CD4-positive, CD25-positive, alpha-beta regulatory T cell (primary cell): ENCODE results near the gene MYDGF. TPM values are rescaled to one million over a fixed set of nuclear protein-coding genes. Genes with fewer than 3 reads are reported as not detected.
"Not testable (repeated sequence)": the region's sequence is repeated elsewhere in the genome, so short reads cannot be mapped to it uniquely, and the experiment has no call there.

Experiments used
- ATAC-seq, 2 donors: fragments of 150-1000 bp; cut with Tn5 transposase; one replicate each; pipeline ENCODE4 v1.10.0; 2021; ENCODE audit warnings: low read depth in 2 of 2, moderate number of reproducible peaks in 2 of 2, moderate library complexity in 1 of 2
- DNase-seq, 3 donors: peaks; one replicate each; pipeline versions ENCODE4 v3.0.0 to v3.0.0-alpha.2; 2012 to 2022; ENCODE audit warnings: mixed read lengths in 1 of 3
- H3K27ac ChIP-seq: one replicate; pipeline ENCODE4 v1.7.0; 2013; ENCODE audit warnings: mild to moderate bottlenecking, low read length; ENCODE audit not compliant: insufficient read depth, poor library complexity, severe bottlenecking
- H3K27me3 ChIP-seq: one replicate; pipeline ENCODE4 v1.7.0; 2013; ENCODE audit warnings: low read length; ENCODE audit not compliant: control insufficient read depth, insufficient read depth
- H3K36me3 ChIP-seq: one replicate; pipeline ENCODE4 v1.7.0; 2013; ENCODE audit warnings: mild to moderate bottlenecking, low read length, moderate library complexity; ENCODE audit not compliant: control insufficient read depth, insufficient read depth
- H3K4me1 ChIP-seq: 2 replicates; pipeline ENCODE4 v1.7.0; 2013; ENCODE audit warnings: mild to moderate bottlenecking, low read length; ENCODE audit not compliant: insufficient read depth, control insufficient read depth, poor library complexity, severe bottlenecking
- H3K4me3 ChIP-seq: one replicate; pipeline ENCODE4 v1.7.0; 2013; ENCODE audit warnings: low read depth, mild to moderate bottlenecking, low read length, moderate library complexity
- H3K9me3 ChIP-seq, 2 experiments: 1 replicate in 1 of 2; 2 replicates in 1 of 2; pipeline ENCODE4 v1.7.0; 2013; ENCODE audit warnings: low read length in 2 of 2, mild to moderate bottlenecking in 1 of 2, moderate library complexity in 1 of 2; ENCODE audit not compliant: control insufficient read depth in 2 of 2
- H3K27ac Mint-ChIP-seq, 3 donors: one replicate each; pipeline ENCODE4 v1.8.0; 2020 to 2022; ENCODE audit warnings: mild to moderate bottlenecking in 3 of 3, mixed read lengths in 3 of 3, moderate library complexity in 2 of 3
- H3K27me3 Mint-ChIP-seq: one replicate; pipeline ENCODE4 v1.8.0; 2022; ENCODE audit warnings: mild to moderate bottlenecking, mixed read lengths
- H3K36me3 Mint-ChIP-seq: one replicate; pipeline ENCODE4 v1.8.0; 2020; ENCODE audit warnings: mixed read lengths
- H3K4me1 Mint-ChIP-seq, 4 donors: one replicate each; pipeline ENCODE4 v1.8.0; 2020 to 2022; ENCODE audit warnings: mixed read lengths in 4 of 4, mild to moderate bottlenecking in 1 of 4
- H3K4me3 Mint-ChIP-seq, 4 donors: one replicate each; pipeline ENCODE4 v1.8.0; 2020 to 2022; ENCODE audit warnings: mild to moderate bottlenecking in 4 of 4, mixed read lengths in 4 of 4, moderate library complexity in 3 of 4
- H3K9me3 Mint-ChIP-seq, 7 donors: one replicate each; pipeline ENCODE4 v1.8.0; 2020 to 2022; ENCODE audit warnings: mixed read lengths in 7 of 7, mild to moderate bottlenecking in 3 of 7, moderate library complexity in 2 of 7
- polyA plus RNA-seq, 4 donors: library from polyadenylated mRNA; unstranded; fragments of 300-500 nt; fragmentation: Illumina TruSeq; gene quantifications; one replicate each; pipeline ENCODE4 v1.2.3, GENCODE V29; 2021
- total RNA-seq: library from RNA; stranded (reverse); gene quantifications from one replicate; pipeline ENCODE4 v1.2.3, GENCODE V29; 2022

The MYDGF gene
- total RNA-seq (25.7 TPM), polyA plus RNA-seq (100 to 1,000 TPM in 1 of 4 donors, 10 to 100 TPM in 3; 90.1 to 106 (median 98.5) TPM)

DNA sequence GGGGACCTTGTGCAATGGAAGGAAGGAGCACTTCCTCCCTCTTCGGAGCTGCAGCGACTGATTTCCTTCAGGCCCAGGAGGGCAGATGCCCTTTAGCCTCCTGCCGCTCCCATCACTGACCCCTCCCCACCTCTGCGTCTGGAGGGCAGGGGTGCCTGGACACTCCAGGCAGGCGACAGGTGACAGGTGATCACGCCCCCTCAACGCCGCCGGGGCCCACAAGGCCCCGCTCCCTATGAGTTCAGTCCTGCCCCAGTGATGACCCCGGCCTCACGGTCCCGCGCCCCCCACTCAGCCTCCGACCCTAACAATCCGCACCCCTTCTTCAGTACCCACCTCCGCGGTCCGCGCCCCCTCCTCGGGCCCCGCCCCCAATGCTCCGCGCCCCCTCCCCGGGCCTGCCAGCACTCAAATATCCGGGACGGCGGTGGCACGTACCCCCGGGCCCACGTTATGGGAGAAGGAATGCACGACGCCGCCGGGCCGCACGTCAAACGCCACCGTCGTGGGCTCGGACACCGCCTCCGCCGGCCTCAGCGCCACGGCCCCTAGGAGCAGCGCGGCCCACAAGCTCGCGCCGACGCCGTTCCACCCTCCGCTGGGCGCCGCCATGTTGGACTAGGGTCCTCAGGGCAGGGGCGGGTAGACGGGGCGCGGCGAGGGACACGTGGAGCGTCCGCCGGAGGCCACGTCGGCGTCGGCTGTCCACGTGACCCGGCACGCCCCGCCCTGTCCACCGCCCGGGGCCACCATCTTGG is at the start of gene MYDGF:
TSS of gene MYDGF (minus strand) at position 620 of the 758 bp plus-strand sequence. CDS start at position 612, 8 bp downstream.
- DNase-seq (peak; percentile 89 to 91 (median 90)), ATAC-seq (peak; percentile 99)
- Mint-ChIP-seq H3K36me3 (peaks cover 3% of the 10 kb centered on the region), H3K27me3 (no peaks in the 10 kb centered on the region), H3K9me3 (no peaks in the 10 kb centered on the region), H3K27ac (peak within 1 kb of the TSS; percentile 72 to 88 (median 76)), H3K4me1 (peaks cover 0 to 18% (median 10%) of the 10 kb centered on the region in 4 donors), H3K4me3 (peak within 1 kb of the TSS; percentile 76 to 96 (median 88))
- Histone ChIP-seq H3K4me3 (peak within 1 kb of the TSS; percentile 59), H3K27me3 (no peaks in the 10 kb centered on the region), H3K27ac (peak within 1 kb of the TSS; percentile 69), H3K9me3 (no peaks in the 10 kb centered on the region), H3K36me3 (peaks cover 21% of the 10 kb centered on the region), H3K4me1 (peaks cover 11% of the 10 kb centered on the region)

DNA sequence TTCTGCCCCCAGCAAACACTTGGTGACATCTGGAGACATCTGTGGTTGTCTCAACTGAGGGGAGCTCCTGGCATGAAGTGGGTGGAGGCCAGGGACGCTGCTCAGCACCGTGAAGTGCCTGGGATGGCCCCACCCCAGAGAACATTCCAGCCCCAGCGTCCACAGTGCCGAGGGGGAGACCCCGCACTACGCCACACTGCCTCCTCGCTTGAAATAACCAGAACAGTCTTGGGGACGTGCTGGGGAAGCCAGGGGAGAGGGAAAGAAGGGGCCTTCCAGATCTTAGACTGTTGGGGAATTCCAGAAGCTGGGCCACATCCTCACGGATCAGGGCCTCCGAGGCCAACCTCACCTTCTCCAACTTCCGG is 49.3 kb upstream of the MYDGF start:
- H3K27ac ChIP-seq = no peak overlapping the region
- Mint-ChIP-seq H3K9me3 (peaks cover 0 to 8% (median 2%) of the 10 kb centered on the region in 7 donors), H3K4me3 (peak overlapping the region in 1 of 4 donors; percentile 33), H3K36me3 (peaks cover 20% of the 10 kb centered on the region), H3K4me1 (peaks cover 5 to 44% (median 18%) of the 10 kb centered on the region in 4 donors), H3K27me3 (peaks cover 10% of the 10 kb centered on the region), H3K27ac (no peak overlapping the region)
- ATAC-seq (no peak), DNase-seq (no peak)
- H3K4me3 ChIP-seq = no peak overlapping the region
- H3K4me1 ChIP-seq = peaks cover 23% of the 10 kb centered on the region
- H3K27me3 ChIP-seq = no peaks in the 10 kb centered on the region
- no peaks in the 10 kb centered on the region for H3K9me3 ChIP-seq
- peaks cover 45% of the 10 kb centered on the region for H3K36me3 ChIP-seq

DNA sequence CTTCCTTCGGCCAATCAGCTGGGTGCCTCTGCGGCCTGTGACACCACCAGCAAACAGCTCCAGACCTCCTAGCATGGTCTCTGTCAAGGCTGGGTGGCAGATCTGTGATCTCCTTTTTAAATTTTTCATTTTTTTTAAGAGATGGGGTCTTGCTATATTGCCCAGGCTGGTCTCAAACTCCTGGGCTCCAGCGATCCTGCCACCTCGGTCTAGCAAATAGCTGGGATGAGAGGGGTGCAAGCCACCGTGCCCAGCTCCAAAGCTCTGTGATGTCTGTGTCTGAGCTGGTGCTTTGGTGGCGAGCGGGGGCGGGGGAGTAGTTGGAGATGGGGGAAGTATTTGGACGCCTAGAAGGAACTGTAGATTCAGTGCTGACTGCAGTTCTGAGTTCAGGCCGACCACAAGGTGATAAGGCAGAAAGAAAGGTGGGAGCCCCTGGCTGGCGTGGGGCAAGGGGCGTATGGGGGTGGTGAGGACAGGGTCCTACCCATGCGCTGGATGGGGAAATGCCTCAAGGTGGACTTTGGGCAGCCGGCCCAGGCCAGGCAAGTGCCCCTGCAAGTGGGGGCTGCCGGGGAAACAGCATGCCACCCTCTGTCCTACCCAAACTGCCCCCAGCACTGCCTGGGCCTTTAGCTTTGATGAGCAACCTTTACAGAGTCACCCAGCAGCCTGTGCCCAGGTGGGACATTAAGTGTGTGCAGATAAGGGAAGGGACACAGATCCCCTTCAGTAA is 48.0 kb upstream of the MYDGF start:
- Histone ChIP-seq H3K4me1 (peaks cover 20% of the 10 kb centered on the region), H3K27me3 (no peaks in the 10 kb centered on the region), H3K36me3 (peaks cover 54% of the 10 kb centered on the region), H3K27ac (no peak overlapping the region), H3K9me3 (no peaks in the 10 kb centered on the region), H3K4me3 (no peak overlapping the region)
- Mint-ChIP-seq H3K27ac (no peak overlapping the region), H3K9me3 (peaks cover 0 to 3% (median 0%) of the 10 kb centered on the region in 7 donors), H3K36me3 (peaks cover 23% of the 10 kb centered on the region), H3K4me3 (peak overlapping the region in 1 of 4 donors; percentile 32), H3K4me1 (peaks cover 5 to 35% (median 11%) of the 10 kb centered on the region in 4 donors), H3K27me3 (no peaks in the 10 kb centered on the region)
- ATAC-seq (no peak), DNase-seq (no peak)

DNA sequence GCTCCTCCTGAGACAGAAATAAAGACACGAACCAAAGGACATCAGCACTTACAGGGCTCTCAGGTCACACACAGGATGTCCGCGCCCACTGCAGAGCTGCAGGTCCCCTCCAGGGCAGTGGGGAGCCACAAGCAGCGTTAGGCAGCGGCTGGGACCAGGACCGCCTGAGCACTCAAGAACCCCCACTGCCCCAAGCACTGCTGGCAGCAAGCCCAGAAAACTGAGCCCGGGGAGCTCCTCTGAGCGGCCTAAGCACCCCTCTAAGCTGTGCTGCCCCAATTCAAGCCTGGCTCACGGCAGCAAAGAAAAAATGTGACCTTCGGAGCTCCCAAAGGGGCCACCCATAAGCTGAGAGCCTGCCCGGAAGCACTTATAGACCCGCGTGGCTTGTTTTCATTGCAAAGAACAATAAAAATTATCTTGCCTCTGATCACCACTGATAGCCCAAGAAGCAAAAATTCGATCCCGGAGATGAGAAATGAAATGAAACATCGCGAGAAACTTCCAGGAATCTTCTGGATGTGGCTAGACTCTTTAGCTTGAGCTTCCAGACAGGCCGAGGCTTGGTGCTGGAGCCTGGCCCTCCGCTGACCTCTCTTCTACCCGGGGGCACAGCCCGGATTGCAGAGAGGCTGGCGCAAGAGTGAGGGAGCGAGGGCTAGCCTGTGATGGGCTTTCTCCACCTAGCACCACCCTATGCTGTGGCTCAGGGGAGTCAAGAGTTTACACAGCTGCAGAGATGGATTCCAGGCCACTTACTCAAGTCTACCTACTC is 47.2 kb upstream of the MYDGF start:
- no peak overlapping the region for H3K4me3 ChIP-seq
- Mint-ChIP-seq H3K27me3 (no peaks in the 10 kb centered on the region), H3K4me1 (peaks cover 3 to 28% (median 8%) of the 10 kb centered on the region in 4 donors), H3K36me3 (peaks cover 23% of the 10 kb centered on the region), H3K4me3 (peak overlapping the region in 1 of 4 donors; percentile 32), H3K27ac (no peak overlapping the region), H3K9me3 (peaks cover 0 to 3% (median 0%) of the 10 kb centered on the region in 7 donors)
- H3K27ac ChIP-seq = no peak overlapping the region
- H3K27me3 ChIP-seq = no peaks in the 10 kb centered on the region
- H3K4me1 ChIP-seq = peaks cover 13% of the 10 kb centered on the region
- DNase-seq (no peak), ATAC-seq (no peak)
- peaks cover 62% of the 10 kb centered on the region for H3K36me3 ChIP-seq
- no peaks in the 10 kb centered on the region for H3K9me3 ChIP-seq

GRCh38 chr19:4715529-4716221 is 45.5 kb upstream of the MYDGF start:
- Histone ChIP-seq H3K4me1 (no peaks in the 10 kb centered on the region), H3K27ac (no peak overlapping the region), H3K4me3 (no peak overlapping the region), H3K36me3 (peaks cover 76% of the 10 kb centered on the region), H3K27me3 (no peaks in the 10 kb centered on the region), H3K9me3 (no peaks in the 10 kb centered on the region)
- H3K27ac Mint-ChIP-seq = no peak overlapping the region
- ATAC-seq = no peak
- H3K9me3 Mint-ChIP-seq = peaks cover 0 to 3% (median 0%) of the 10 kb centered on the region in 7 donors
- peaks cover 0 to 11% (median 6%) of the 10 kb centered on the region in 4 donors for H3K4me1 Mint-ChIP-seq
- DNase-seq = no peak
- no peaks in the 10 kb centered on the region for H3K27me3 Mint-ChIP-seq
- peaks cover 26% of the 10 kb centered on the region for H3K36me3 Mint-ChIP-seq
- no peak overlapping the region for H3K4me3 Mint-ChIP-seq

- DNase-seq, H3K27ac ChIP-seq, H3K27ac Mint-ChIP-seq, H3K27me3 ChIP-seq, H3K4me3 ChIP-seq, H3K4me1 ChIP-seq, H3K9me3 Mint-ChIP-seq, ATAC-seq, H3K9me3 ChIP-seq, H3K4me3 Mint-ChIP-seq, H3K27me3 Mint-ChIP-seq, H3K4me1 Mint-ChIP-seq: not testable (repeated sequence)
- peaks cover 22% of the 10 kb centered on the region for H3K36me3 Mint-ChIP-seq
- peaks cover 76% of the 10 kb centered on the region for H3K36me3 ChIP-seq
Measured at GRCh38 chr19:4715178-4715528, 45.0 kb upstream of the MYDGF start.

DNA sequence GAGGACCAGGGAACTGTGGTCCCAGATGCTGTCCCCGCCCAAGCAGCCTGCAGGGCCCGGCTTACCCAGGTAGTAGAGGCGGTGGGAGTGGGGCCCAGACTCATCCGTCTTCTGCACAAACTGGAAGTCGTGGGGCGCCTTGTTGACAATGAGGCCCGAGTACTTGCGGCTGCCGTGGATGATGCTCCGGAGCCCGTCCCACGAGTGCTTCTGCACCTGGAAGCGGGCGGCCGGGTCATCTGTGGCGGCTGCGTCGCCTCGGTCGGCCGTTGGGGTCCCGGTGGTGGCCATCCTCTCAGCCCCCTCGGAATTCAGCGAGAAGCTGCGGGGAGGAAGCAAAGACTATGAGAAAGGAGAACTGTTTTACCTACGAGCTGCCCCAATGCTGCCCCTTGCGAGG is 43.9 kb upstream of the MYDGF start:
- H3K27ac Mint-ChIP-seq = no peak overlapping the region
- H3K36me3 Mint-ChIP-seq = peaks cover 26% of the 10 kb centered on the region
- H3K9me3 ChIP-seq = no peaks in the 10 kb centered on the region

More for the DNA sequence above, 43.9 kb upstream of the MYDGF start:
- Histone ChIP-seq H3K27ac (no peak overlapping the region), H3K4me1 (no peaks in the 10 kb centered on the region), H3K4me3 (no peak overlapping the region), H3K27me3 (no peaks in the 10 kb centered on the region), H3K36me3 (peaks cover 66% of the 10 kb centered on the region)
- Mint-ChIP-seq H3K4me1 (peaks cover 4 to 9% (median 6%) of the 10 kb centered on the region in 4 donors), H3K4me3 (no peak overlapping the region), H3K27me3 (no peaks in the 10 kb centered on the region), H3K9me3 (peaks cover 0 to 3% (median 0%) of the 10 kb centered on the region in 7 donors)
- ATAC-seq (no peak), DNase-seq (no peak)
